Stimulated activated naive CD4-positive, alpha-beta T cell treated with Interleukin-2 at 50 U/mL for 16 hours (primary cell): ENCODE data around the gene TMEM50A.
"Not testable (repeated sequence)": the region's sequence is repeated elsewhere in the genome, so short reads cannot be mapped to it uniquely, and the experiment has no call there.

Experiments
- DNase-seq: peaks from one replicate; lab custom pipeline; 2025; lab: John Stamatoyannopoulos, UW

Gene TMEM50A

GRCh38 chr1:25387096-25387495 is 49.0 kb downstream of the TMEM50A start:
- not testable (repeated sequence) for DNase-seq

DNA sequence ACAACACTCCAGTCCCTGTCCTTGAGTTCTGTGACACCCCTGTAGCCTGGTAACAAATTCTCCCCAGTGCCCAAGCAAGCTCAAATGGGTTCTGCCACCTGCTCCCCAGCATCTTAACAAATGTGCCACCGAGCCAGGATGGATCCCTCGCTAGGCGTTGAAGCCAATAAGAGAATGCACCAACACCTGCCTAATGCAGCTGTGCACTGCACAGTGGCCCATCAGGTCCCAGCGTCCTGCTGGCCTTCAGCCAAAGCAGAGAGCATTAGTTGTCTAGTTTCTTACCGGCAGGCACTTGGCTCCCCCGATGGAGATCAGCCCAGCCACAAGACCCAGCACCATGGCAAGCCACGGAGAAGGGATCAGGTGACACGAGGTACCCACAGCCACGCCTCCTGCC is 50.6 kb downstream of the TMEM50A start:
- not testable (repeated sequence) for DNase-seq

DNA sequence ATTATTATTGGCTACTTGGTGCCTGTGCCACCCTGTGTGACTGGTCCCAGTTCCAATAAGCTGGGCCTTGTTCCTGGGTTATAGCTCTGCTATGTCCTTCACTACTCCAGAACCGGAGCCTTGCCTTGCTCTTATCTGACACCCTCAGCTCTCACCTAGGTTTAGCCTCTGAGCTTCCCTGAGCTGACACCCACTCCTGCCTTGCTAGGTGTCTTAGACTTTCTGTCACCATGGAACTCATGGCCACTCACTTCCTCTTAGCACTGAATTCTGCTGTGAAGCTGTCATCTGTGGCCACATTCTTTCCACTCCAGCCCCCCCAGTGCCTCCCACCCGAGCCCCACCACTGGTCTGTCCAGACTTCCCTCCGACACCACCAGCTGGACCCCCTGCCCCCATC is 51.6 kb downstream of the TMEM50A start:
- not testable (repeated sequence) for DNase-seq

DNA sequence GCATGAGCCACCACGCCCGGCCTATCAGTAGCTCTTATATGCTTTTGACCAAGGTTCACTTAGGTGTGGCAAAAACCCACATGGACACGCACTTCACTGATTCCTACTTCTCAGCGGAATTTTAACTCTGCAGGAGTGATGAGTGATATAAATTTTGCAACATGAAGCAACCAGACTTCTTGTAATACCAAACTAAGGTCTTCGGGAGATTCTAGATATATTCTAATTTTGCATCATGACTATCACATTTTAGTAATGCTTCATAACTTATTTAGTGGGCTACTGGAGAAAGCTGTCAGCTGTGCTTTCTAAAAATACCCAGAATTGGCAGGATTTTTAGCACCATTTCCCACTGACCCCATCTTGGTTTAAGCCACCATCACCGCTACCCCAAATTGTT is 54.7 kb downstream of the TMEM50A start:
- no peak for DNase-seq

GRCh38 chr1:25397549-25397948 is 59.4 kb downstream of the TMEM50A start:
- DNase-seq = not testable (repeated sequence)

DNA sequence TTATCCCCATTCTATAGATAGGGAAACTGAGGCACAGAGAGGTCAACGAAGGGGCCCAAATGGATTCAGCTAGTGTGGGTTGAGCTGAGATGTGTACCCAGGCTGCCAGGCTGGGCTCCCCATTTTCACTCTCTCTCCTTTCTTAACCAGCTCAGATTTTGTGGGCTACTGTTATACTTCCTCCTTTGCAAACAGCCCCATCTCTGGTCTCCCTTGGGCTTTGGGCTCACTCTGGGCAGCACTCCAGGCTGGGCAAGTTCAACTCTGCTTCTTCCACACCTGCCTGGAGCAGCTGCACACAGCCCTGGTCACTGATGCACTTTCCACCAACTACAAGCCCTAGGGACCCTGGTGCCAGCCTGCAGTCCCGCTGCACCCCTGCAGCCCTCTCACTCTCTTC is 59.9 kb downstream of the TMEM50A start:
- DNase-seq = not testable (repeated sequence)

- DNase-seq = not testable (repeated sequence)
Observed at GRCh38 chr1:25402947-25403803, 65.0 kb downstream of the TMEM50A start.

DNA sequence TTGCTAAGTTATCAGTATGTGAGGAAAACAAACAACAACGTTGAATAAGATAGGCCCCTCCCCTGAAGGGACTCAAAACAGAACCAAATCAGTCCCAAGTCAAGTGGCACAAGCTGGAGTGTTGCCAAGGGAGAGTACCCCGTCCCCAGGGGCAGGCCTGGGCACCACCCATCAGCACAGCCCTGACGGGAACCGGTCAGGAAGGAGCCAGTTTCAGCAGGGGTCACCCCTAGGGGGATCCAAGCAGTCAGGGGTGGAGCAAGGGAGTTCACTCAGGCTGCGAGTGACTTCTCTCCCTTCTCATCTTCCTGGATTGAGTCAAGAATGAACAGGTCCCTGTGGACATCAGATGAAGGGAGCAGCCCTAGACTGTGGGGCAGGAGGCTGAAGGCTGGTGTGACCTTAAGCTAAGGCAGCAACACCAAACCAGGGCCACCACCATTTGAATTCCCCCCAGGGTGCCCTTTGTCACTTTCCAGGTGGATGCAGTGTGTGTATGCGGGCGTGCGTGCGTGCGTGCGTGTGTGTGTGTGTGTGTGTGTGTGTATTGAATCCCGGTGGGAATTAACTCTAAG is 67.7 kb downstream of the TMEM50A start:
- not testable (repeated sequence) for DNase-seq

DNA sequence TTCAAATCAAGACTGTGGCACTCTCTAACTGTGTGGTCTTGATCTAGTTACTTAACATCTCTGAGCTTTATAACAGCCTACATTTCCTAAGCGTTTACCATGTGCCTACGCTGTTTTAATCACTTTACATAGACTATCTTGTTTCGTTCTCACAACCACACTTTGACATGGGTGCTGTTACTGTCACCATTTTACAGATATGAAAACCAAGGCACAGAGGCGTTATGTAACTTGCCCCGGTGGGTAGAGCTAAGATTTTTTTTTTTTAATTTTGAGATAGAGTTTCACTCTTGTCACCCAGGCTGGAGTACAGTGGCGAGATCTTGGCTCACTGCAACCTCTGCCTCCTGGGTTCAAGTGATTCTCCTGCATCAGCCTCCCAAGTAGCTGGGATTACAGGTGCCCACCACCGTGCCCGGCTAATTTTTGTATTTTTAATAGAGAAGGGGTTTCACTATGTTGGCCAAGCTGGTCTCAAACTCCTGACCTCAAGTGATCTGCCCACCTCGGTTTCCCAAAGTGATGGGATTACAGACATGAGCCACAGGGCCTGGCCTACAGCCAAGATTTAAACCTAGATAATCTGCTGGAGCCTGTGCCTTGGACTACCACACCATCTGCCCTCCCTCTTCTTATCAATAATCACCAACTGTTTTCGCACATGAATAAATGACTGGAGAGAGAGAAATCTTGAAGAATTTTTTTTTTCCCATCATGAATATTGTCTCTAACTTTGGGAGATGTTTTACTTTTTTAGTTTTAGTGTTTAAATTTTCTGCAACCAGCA is 71.7 kb downstream of the TMEM50A start:
- DNase-seq = not testable (repeated sequence)
